NCI-H446 (cell line): ENCODE results near the gene KLHL3.
A peak's percentile ranks its signal among the peaks of the same experiment; 100 is the strongest.
"Not testable (repeated sequence)": the region's sequence is repeated elsewhere in the genome, so short reads cannot be mapped to it uniquely, and the experiment has no call there.

Experiments used
- DNase-seq, 2 experiments: peaks; one replicate each; lab custom pipeline; 2025; lab: John Stamatoyannopoulos, UW

The KLHL3 gene, protein sequence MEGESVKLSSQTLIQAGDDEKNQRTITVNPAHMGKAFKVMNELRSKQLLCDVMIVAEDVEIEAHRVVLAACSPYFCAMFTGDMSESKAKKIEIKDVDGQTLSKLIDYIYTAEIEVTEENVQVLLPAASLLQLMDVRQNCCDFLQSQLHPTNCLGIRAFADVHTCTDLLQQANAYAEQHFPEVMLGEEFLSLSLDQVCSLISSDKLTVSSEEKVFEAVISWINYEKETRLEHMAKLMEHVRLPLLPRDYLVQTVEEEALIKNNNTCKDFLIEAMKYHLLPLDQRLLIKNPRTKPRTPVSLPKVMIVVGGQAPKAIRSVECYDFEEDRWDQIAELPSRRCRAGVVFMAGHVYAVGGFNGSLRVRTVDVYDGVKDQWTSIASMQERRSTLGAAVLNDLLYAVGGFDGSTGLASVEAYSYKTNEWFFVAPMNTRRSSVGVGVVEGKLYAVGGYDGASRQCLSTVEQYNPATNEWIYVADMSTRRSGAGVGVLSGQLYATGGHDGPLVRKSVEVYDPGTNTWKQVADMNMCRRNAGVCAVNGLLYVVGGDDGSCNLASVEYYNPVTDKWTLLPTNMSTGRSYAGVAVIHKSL

DNA sequence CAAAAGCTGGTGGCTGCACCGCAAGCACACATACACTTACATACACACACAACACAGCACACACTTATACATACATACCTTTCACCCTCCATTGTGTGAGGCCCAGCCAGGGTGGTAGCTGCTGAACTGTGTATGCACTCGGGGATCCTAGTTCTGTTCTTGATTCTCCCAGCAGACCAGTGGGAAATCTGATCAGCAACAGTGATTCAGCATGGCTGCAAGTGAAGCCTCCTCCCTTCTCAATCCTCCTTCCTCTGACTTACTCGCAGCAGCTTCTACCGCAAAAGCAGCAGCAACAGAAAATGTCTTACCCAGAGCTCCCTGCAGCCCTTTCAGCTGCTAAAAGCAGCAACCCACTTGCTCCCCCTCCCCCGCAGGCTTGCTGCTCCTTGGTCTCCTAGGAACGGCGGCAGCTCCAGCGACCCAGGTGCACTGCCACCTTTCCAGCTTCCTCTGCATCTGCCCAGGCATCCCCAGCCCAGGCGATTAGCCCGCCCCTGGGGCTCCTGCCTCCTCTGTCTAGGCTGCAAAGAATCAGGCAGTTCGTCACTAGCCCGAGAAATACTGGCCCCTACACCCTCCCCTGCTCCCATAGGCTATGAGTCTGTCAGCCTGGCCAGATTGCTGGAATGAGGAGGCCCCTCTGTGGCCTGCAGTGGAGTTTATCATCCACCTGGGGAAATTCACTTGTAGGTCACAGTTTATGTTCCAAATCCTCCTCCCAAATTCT, at the start of gene KLHL3:
KLHL3 (minus strand) TSS at position 535 of the 730 bp plus-strand sequence; CDS start at position 92, 443 bp downstream.
- DNase-seq = peak; percentile 15 to 53

DNA sequence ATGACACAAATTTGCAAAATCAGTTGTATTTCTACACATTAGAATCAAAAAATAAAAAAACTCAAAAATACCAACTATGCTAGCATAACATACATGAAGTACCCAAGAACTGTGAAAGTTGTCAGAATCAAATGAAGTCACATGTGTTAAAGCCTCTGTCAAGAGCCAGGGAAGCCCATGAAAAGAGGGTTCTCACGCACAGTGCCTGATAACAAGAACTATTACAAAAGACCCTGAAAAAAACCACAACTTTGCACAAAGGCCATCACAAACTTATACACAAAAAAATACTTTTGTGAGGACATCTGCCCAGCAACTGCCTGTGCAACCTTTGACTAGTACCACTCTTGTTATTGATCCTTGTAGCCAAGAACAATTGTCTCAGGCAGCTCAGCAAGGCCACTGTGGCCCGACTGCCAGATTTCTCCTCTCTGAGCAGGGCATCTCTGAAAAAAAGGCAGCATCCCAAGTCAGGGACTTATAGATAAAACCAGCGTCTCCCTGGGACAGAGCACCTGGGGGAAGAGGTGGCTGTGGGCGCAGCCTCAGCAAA, 47.2 kb upstream of the KLHL3 start:
- DNase-seq = no peak

DNA sequence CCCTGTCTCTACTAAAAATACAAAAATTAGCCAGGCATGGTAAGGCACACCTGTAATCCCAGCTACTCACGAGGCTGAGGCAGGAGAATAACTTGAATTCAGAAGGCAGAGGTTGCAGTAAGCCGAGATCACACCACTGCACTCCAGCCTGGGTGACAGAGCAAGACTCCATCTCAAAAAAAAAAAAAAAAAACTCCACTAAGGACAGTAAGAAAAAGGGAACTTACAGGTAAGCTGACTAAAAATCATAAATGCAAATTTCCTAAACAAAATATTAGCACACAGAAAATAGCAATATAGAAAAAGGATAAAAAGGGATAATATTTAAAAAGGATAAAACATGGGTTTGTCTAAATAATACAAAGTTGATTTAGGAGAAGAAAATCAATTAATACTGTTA, 46.2 kb upstream of the KLHL3 start:
- DNase-seq = no peak

DNA sequence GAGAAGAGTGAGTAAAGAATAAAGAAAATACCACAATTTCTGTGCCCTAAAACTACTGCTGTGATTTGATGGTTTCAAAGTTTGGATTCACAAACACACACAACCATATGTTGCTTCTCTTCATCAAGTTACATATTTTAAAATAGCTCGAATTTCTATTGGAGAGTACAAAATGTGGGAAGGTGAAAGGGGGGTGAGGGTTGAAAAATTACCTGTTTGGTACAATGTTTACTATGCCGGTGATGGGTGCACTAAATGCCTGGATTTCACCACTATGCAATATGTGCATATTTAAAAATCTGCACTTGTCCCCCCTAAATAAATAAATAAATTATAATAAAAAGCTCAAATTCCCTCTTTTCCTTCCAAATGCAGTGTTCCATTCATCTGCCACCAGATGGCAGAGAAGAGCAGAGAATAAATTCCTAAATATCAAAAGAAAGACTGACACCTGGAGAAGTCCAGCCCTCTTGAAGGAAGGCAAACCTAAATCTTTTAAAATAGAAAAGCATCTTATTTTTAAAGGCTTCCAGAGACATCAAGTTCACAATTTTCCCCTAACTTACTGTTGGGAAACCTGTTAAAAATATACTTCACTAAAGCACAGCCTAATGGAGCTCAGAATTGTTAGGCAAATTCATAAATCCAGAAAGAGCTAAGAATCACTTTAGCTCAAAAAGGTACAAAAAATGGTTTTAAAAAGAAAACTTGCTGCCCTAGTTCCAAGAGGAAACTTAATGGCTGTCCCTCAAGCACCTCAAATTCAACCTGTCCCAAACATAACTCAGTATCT, 43.1 kb upstream of the KLHL3 start:
- DNase-seq = peak in 1 of 2 experiments; percentile 44

DNA sequence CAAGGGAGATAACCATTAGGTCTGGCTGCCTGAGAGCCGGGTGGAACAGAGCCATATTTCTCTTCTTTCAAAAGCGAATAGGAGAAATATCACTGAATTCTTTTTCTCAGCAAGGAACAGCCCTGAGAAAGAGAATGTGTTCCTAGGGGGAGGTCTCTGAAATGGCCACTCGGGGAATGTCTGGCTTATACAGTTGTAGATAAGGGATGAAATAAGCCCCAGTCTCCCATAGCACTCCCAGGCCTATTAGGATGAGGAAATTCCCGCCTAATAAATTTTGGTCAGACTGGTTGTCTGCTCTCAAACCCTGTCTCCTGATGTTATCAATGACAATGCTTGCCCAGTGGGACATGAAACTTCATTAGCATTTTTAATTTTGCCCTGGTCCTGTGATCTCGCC, 32.0 kb upstream of the KLHL3 start:
- not testable (repeated sequence) for DNase-seq

DNA sequence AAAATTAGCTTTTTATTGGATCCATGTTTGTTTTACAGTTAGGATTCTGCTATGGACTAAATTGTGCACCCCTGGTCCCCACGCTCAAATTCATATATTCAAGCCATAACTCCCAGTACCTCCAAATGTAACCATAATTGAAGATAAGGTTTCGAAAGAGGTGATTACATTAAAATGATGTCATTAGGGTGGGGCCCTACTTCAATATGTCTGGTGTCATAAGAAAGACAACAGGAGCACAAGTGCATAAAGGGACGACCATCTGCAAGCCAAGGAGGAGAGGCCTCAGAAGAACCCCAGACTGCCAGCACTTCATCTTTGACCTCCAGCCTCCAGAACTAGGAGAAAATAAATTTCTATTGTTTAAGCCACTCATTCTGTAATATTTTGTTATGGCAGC, 25.7 kb upstream of the KLHL3 start:
- DNase-seq = no peak

DNA sequence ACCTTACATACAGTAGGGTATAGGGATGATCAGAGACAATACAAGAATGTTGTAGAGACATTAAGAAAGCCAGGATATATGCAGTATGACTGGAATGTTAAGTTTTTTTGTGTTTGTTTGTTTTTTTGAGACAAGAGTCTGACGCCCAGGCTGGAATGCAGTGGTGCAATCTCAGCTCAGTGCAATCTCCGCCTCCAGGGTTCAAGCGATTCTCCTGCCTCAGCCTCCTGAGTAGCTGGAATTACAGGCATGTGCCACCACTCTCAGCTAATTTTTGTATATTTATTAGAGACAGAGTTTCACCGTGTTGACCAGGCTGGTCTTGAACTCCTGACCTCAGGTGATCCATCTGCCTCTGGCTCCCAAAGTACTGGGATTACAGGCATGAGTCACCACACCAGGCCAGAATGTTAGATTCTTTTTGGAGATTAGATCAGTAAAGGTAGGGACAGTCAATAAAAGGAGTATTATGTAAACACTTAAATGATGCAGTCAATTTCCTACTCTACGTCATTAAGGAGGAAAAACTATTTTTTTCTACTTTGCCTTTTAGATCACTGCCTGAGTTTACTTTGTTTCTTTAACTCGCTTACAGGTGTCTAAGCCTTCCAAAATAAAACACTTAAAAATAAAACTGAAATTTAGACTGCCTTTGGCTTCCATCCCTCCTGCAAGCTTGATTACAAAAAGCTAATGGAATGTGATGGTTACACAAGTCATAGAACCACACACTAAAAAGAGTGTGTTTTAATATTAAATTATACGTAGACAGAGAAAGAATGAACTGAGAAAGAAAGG, 25.0 kb upstream of the KLHL3 start:
- no peak for DNase-seq

DNA sequence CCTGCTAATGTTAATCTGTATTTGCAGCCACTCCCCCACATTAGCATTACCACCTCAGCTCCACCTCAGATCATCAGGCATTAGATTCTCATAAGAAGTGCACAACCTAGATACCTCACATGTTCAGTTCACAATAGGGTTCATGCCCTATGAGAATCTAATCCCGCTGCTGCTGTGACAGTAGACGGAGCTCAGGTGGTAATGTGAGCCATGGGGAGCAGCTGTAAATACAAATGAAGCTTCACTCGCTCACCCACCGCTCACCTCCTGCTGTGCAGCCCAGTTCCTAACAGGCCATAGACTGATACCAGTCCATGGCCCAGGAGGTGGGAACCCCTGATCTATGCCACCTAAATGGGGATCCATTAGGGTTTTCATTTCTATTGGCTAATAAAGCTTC, 24.4 kb upstream of the KLHL3 start:
- DNase-seq = no peak

DNA sequence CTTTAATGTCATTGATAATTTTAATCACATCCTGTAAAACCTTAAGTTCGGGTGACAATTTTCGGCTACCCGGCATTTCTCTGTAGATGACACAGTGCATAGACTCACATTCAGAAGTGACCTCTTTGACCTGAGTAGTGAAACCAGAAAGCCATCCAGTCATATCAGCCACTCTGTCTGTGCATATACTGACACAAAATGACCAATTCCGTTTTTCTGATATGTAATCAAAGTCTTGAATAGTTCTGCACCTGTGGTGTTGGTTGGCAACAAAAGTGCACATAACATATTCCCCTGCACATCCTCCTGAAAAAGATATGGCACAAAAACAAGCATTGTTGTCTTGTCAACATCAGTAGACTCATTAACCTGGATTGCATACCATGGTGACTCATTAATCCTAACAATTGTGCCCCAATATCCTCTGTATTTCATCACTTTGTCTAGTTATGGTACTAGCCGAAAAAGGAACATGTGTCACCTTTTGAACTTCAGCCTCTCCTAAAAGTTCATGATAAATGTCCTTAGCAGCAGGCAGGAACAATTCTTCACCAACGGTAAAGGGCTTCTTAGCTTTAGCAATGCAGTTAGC, 22.9 kb upstream of the KLHL3 start:
- no peak for DNase-seq

DNA sequence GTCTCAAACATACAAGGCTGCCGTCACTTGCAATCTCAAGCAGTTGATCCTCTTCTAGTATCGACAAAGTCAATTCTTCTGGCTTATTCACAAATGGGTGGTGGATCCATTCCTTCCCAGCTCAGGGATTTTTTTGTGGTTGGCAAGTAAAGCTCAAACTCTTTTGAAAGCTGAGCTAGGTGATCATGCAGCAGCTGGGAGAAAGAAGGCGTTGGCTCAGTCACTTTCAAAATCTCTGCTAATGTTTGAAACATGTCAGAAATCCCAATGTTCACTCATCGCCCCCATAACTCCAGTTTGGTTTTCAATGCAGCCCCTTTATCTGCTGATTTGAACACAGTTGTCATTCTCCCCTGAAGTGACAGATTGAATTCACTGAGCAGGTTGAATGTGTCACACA, 22.2 kb upstream of the KLHL3 start:
- no peak for DNase-seq

DNA sequence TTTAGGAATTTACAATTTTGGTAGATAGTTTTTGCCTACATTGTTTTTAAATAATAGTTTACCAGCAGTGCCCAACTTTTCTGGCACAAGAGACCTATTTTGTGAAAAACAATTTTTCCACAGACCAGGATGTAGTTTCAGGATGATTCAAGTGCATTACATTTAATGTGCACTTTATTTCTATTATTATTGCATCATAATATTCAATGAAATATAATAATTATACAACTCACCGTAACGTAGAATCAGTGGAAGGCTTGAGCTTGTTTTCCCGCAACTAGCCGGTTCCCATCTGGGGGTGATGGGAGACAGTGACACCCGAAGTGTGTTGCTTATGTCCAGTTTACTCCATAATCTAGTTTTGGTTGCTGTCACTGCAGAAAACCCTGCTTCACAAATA, 21.7 kb upstream of the KLHL3 start:
- DNase-seq = no peak

DNA sequence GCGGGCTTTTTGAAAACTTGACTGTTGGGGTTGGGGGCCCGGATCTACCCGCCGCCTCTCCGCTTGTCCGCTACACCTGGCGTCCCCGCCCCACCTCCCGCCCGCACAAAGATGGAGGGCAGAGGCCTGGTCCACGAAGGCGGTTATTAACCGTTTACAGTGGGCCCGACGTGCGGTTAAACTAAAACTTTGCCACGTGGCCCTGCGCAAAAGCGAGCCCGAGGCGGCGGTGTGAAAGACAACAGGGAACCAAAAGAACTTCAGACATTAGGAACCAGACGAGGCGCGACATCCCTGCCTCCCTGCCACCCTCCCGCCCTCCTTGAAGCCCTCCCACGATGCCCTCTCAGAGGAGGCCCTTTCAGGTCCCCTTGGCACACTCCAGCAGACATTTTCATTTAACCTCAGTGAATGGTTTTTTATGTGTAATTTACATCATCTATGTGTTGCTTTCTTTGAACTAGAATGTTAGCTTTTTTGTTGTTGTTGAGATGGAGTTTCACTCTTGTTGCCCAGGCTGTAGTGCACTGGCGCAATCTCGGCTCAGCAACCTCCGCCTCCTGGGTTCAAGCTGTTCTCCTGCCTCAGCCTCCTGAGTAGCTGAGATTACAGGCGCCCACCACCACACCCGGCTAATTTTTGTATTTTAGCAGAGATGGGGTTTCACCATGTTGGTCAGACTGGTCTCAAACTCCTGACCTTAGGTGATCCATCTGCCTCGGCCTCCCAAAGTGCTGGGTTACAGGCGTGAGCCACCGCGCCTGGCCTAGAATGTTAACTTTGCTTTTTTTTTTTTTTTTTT, 19.3 kb upstream of the KLHL3 start:
- DNase-seq = no peak

DNA sequence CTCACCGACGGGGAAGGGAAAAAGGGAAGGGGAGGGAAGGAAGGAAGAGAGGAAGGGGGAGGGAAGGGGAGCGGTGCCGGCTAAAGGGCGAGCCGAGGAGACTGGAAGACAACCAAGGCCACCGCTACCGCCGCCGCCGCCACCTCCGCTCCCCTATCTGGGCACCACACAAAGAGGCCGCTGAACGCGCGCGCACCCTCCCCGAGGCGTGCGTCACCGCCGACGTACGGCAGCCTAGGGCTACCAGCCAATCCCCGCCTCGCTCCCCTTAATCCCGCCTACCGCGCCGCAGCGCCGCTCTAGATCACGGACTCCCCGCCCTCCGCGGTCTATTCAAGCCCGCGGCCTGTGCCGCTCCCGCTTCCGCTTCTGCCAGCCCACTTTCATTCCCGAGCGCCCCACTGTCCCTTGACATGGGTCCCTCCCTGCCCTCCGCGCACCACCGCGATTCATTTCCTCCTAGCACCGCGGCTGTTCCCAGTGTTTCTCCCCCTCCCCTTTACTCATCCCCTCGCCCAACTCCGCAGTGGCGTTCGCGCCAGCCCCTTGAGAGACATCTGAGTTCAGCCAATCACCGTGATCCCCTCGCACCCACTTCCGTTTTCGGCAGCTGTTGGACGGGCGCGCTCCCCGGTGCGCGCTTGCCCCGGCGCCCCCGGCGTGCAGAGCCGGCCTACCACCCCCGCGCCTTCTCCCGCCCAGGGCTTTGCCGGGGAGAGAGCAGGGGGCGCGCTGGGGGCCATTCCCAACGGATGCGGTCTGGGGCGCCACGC, 18.5 kb upstream of the KLHL3 start, which contains the start of gene HNRNPA0:
HNRNPA0 (minus strand) TSS at position 176 of the 773 bp plus-strand sequence. CDS start 297 bp downstream, outside the sequence.
- peak; percentile 91 to 97 for DNase-seq

DNA sequence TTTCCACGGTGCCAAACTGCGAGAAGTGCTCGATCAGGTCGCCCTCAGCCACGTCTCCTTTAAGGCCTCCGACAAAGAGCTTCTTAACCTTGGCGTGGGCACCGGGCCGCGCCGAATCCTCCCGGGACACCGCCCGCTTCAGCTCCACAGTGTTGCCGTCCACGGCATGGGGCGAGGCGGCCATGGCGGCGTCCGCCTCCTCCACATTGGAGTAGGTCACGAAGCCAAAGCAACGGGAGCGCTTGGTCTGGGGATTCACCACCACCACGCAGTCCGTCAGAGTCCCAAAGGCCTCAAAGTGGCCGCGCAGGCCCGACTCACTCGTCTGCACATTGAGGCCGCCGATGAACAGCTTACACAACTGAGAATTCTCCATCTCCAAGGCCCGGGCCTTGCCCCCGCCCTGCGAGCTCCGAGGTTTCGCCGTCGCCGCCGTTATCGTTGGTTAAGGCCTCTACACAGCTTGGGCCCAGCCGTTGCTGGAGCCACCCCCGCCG, 17.9 kb upstream of the KLHL3 start:
- peak in 1 of 2 experiments; percentile 39 for DNase-seq

DNA sequence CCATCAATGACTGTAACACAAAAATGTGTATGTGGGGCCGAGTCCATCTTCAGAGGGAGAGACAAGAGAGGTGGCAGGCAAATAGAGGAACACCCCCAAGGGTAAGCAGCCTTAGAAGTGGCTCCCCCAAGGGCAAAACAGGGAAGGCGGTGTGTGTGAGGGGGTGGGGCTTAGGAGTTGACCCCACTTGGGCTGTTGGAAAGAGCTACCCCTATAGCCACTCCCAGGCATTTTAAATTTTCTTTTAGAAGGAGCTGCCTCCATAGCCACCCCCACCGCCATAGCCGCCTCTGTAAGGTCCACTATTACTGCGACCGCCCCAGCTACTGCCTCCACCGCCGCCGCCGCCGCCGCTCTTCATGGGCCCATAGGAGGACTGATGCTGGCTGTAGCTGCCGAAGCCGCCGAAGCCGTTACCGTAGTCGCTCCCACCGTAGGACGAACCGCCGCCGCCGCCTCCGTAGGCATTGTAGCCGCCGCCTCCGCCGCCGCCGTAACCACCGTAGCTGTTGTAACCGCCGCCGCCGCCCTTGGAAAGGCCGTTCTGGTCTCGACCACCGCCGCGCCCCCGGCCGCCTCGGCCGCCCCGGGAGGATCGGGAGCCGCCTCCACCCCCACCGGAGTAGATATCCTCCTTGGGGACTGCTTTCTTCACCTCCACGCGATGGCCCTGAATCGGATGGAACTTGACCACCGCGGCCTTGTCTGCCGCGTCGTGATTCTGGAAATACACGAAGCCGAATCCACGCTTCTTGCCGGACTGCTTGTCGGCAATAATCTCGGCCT, 17.2 kb upstream of the KLHL3 start:
- no peak for DNase-seq

DNA sequence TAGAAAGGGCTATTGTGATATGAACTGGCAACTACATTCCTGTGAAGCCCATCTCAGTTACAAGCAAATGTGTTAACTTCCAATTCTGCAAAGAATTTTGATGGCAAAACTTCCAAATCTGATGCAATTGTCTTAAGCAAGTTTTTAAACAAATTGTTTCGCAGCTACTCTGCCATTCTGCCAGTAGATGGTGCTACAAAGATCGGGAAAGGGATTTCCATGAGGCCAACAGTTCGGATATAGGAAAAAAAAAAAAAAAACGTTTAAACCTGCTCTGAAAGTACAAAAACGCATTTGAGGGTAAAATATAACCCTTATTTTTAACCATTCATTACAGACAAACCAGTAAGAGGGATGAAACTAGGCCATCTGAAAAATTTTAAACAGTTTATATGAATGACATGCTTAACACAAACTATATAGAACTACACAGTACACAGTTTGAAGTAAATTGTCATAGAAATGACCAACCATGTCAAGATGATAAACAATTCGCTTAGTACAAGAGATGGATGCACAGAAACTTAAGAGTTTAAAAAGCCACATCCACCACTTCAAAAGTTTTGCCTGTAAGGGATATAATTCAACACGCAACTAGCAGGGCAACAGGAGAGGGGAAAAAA, 16.1 kb upstream of the KLHL3 start:
- DNase-seq = peak; percentile 19 to 55

DNA sequence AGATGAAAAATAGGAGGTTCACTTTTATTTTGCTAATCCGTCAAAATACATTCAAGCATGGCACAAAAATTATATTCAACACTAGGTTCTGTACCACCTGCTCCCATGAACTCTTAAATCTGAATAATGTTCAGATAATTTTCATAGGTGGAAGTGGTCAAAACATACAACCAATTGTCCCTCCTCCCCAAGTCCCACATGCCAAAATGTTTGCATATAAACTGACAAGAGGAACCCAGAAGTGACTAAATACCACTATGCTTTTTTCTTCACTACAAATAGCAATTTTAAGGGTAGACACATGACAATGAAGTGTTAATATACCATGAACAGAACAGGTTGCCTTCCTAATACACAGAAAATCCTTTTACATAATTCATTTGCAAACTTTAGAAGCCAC, 14.5 kb upstream of the KLHL3 start:
- DNase-seq = no peak
